SU-DHL-6 (cell line): Measurements from ENCODE around the gene SNX8.

ENCODE experiments used
- H2AFZ ChIP-seq: fragments of 200-600 bp; sonication (generic); 2 replicates; pipeline ENCODE4 v1.6.1; 2014; ENCODE audit warnings: low read depth, mild to moderate bottlenecking, moderate library complexity, mixed read lengths, antibody characterized with exemption, low read length; ENCODE audit not compliant: severe bottlenecking
- H3F3A ChIP-seq: fragments of 200-600 bp; shearing (Covaris generic); 2 replicates; pipeline ENCODE4 v1.6.0; 2016; ENCODE audit warnings: antibody characterized with exemption, mild to moderate bottlenecking; ENCODE audit not compliant: insufficient read depth
- H3K27ac ChIP-seq: fragments of 200-600 bp; sonication (generic); 2 replicates; pipeline ENCODE4 v1.5.1; 2016; ENCODE audit warnings: low read depth, mild to moderate bottlenecking, low read length, moderate library complexity, mixed read lengths
- H3K27me3 ChIP-seq: fragments of 200-600 bp; sonication (generic), shearing (Covaris generic); 2 replicates; pipeline ENCODE4 v1.6.0; 2014; ENCODE audit warnings: mild to moderate bottlenecking, low read length
- H3K36me3 ChIP-seq: fragments of 200-600 bp; sonication (generic); 2 replicates; pipeline ENCODE4 v1.6.1; 2014; ENCODE audit warnings: mild to moderate bottlenecking, low read length, mixed read lengths
- H3K4me2 ChIP-seq: fragments of 300-600, 200-600 bp; shearing (Covaris generic), sonication (generic); 2 replicates; pipeline ENCODE4 v1.6.0; 2014; ENCODE audit warnings: low read length, low read depth, mild to moderate bottlenecking; ENCODE audit not compliant: poor library complexity, severe bottlenecking
- H3K4me3 ChIP-seq: fragments of 200-600 bp; sonication (generic); 2 replicates; pipeline ENCODE4 v1.5.1; 2014; ENCODE audit warnings: antibody characterized with exemption, low read length, mild to moderate bottlenecking, mixed read lengths; ENCODE audit not compliant: insufficient read depth, poor library complexity, severe bottlenecking
- H3K79me2 ChIP-seq: fragments of 200-600 bp; sonication (generic); 2 replicates; pipeline ENCODE4 v1.6.1; 2014; ENCODE audit warnings: mild to moderate bottlenecking, low read length, moderate library complexity; ENCODE audit not compliant: insufficient read depth
- H3K9ac ChIP-seq: fragments of 200-600 bp; sonication (generic); 2 replicates; pipeline ENCODE4 v1.7.0; 2014; ENCODE audit warnings: mild to moderate bottlenecking, low read length
- H3K9me2 ChIP-seq: fragments of 200-600 bp; sonication (generic); replicated peaks from 2 replicates; pipeline ENCODE4 v1.6.1; 2014; ENCODE audit warnings: low read length; ENCODE audit not compliant: insufficient read depth
- H3K9me3 ChIP-seq: fragments of 200-600 bp; sonication (generic); 2 replicates; pipeline ENCODE4 v1.6.1; 2014; ENCODE audit warnings: low read length, mixed read lengths; ENCODE audit not compliant: insufficient read depth
- H4K20me1 ChIP-seq: fragments of 200-600 bp; sonication (generic); 2 replicates; pipeline ENCODE4 v1.6.1; 2014; ENCODE audit warnings: low read depth, mild to moderate bottlenecking, antibody characterized with exemption, low read length, moderate library complexity, mixed read lengths
- CTCF ChIP-seq: fragments of 200-600 bp; sonication (generic); IDR thresholded peaks from one replicate; pipeline ENCODE4 v1.5.1; 2017; ENCODE audit warnings: antibody characterized with exemption, mild to moderate bottlenecking, low read length, moderate library complexity; ENCODE audit not compliant: insufficient read depth, poor library complexity, severe bottlenecking
- EZH2phosphoT487 ChIP-seq: fragments of 200-600 bp; sonication (generic), shearing (Covaris generic); conservative IDR thresholded peaks from 2 replicates; pipeline ENCODE4 v1.6.1; 2018; ENCODE audit warnings: mild to moderate bottlenecking, antibody characterized with exemption, low read length, moderate library complexity, mixed read lengths

The SNX8 gene

GRCh38 chr7:2220030-2220429 is 94.2 kb downstream of the SNX8 start:
- Histone ChIP-seq H2AFZ (no peak overlapping the region), H3K4me3 (no peak overlapping the region), H3K4me2 (no peak overlapping the region), H3K79me2 (peaks cover 6% of the 10 kb centered on the region; the same call in 1 of the 2 replicates), H3K36me3 (peaks cover 2% of the 10 kb centered on the region; the same call in 1 of the 2 replicates), H3K27me3 (no peaks in the 10 kb centered on the region), H3F3A (no peaks in the 10 kb centered on the region), H3K9me2 (no peaks in the 10 kb centered on the region), H3K27ac (no peak overlapping the region), H3K9me3 (no peaks in the 10 kb centered on the region), H4K20me1 (no peaks in the 10 kb centered on the region), H3K9ac (no peak overlapping the region)
- TF ChIP-seq CTCF (no peak), EZH2phosphoT487 (no peak)

- H3K9ac ChIP-seq = no peak overlapping the region
- no peak overlapping the region for H3K27ac ChIP-seq
- no peak overlapping the region for H3K4me3 ChIP-seq
- H4K20me1 ChIP-seq = no peaks in the 10 kb centered on the region
- peaks cover 5% of the 10 kb centered on the region; the same call in 1 of the 2 replicates for H3K79me2 ChIP-seq
- TF ChIP-seq CTCF (no peak), EZH2phosphoT487 (no peak)
- H3K4me2 ChIP-seq = no peak overlapping the region
- H2AFZ ChIP-seq = no peak overlapping the region
- no peaks in the 10 kb centered on the region for H3F3A ChIP-seq
- H3K36me3 ChIP-seq = peaks cover 2% of the 10 kb centered on the region; the same call in 1 of the 2 replicates
- no peaks in the 10 kb centered on the region for H3K9me3 ChIP-seq
- H3K27me3 ChIP-seq = no peaks in the 10 kb centered on the region
- no peaks in the 10 kb centered on the region for H3K9me2 ChIP-seq
These were observed 94.6 kb downstream of the SNX8 start for GRCh38 chr7:2219606-2220005.

GRCh38 chr7:2219136-2219535 is 95.1 kb downstream of the SNX8 start:
- H3K9me3 ChIP-seq = no peaks in the 10 kb centered on the region
- no peaks in the 10 kb centered on the region for H3K27me3 ChIP-seq
- H3K9ac ChIP-seq = no peak overlapping the region
- peaks cover 5% of the 10 kb centered on the region; the same call in 1 of the 2 replicates for H3K79me2 ChIP-seq
- H3K4me3 ChIP-seq = no peak overlapping the region
- peaks cover 2% of the 10 kb centered on the region; the same call in 1 of the 2 replicates for H3K36me3 ChIP-seq
- H3K4me2 ChIP-seq = no peak overlapping the region
- TF ChIP-seq CTCF (no peak), EZH2phosphoT487 (no peak)
- no peaks in the 10 kb centered on the region for H3F3A ChIP-seq
- no peak overlapping the region for H2AFZ ChIP-seq
- H3K27ac ChIP-seq = no peak overlapping the region
- no peaks in the 10 kb centered on the region for H3K9me2 ChIP-seq
- H4K20me1 ChIP-seq = no peaks in the 10 kb centered on the region
